Left colon (tissue), 2 donors: ENCODE results near the gene SLC35B3. TPM values are rescaled to one million over a fixed set of nuclear protein-coding genes. Genes with fewer than 3 reads are reported as not detected.
"Not testable (repeated sequence)": the region's sequence is repeated elsewhere in the genome, so short reads cannot be mapped to it uniquely, and the experiment has no call there.

ENCODE experiments used
- ATAC-seq: fragments of 200-7000 bp; cut with Tn5 transposase; one replicate; pipeline ENCODE4 v1.9.1; 2020; ENCODE audit warnings: mild to moderate bottlenecking, moderate library complexity
- DNase-seq, 2 donors: peaks; one replicate each; pipeline ENCODE4 v3.0.0-alpha.2; 2020
- intact Hi-C, 2 donors: fragments of 100-400 bp; cut with DNase I in 1 of 2; cut with micrococcal nuclease in 1 of 2; formaldehyde crosslinking; loops; one replicate each; pipeline versions ENCODE4 v1.11.2 to v1.14.0; 2022; cut with DNase I, micrococcal nuclease
- long read RNA-seq: library from polyadenylated mRNA; unstranded; transcript quantifications from one replicate; pipeline ENCODE4 v2.0.0, GENCODE V29; 2021
- total RNA-seq, 2 donors: library from RNA; stranded (reverse); fragmentation: NEBNext Ultra II Directional; extraction: Animal tissue kit (Norgen Biotek cat#: 25700); gene quantifications; one replicate each; pipeline ENCODE4 v1.2.1, GENCODE V29; 2021
- donor health status: DM: no; HTN: no; CAD: no.
- donor health status: DM: yes; HTN: yes; CAD: no.

Gene SLC35B3
- 10 to 100 TPM; 44.1 to 45.7 TPM for total RNA-seq
- long read RNA-seq, transcript SLC35B3-202 (11 exons, 1,973 nt), result major isoform, 23 of 82 reads
- long read RNA-seq, partial matches to known transcripts, result 5 of 82 reads
- long read RNA-seq, other reads (novel, unspliced or antisense), result 53 of 82 reads

- ATAC-seq (peak; percentile 99), DNase-seq (peak; percentile 94 to 99)
- intact Hi-C loops, result no loop called here
Observed at GRCh38 chr6:8435093-8435844, at the start of gene SLC35B3. SLC35B3 (minus strand) TSS chr6:8435545.

- intact Hi-C loops, result no loop called here
- no peak for ATAC-seq
- no peak for DNase-seq
Observed at GRCh38 chr6:8483650-8484049, 48.3 kb upstream of the SLC35B3 start.

- ATAC-seq (no peak), DNase-seq (no peak)
- intact Hi-C loops, result no loop called here
Observed at GRCh38 chr6:8481727-8482126, 46.4 kb upstream of the SLC35B3 start.

GRCh38 chr6:8478418-8478817 is 43.1 kb upstream of the SLC35B3 start:
- ATAC-seq (no peak), DNase-seq (no peak)
- intact Hi-C loops, result no loop called here

- no peak for DNase-seq
- no peak for ATAC-seq
- intact Hi-C loops, result no loop called here
Observed at GRCh38 chr6:8476656-8477055, 41.3 kb upstream of the SLC35B3 start.

- no peak for ATAC-seq
- intact Hi-C loops, result no loop called here
- DNase-seq, result no peak
Observed at GRCh38 chr6:8468552-8469356, 33.4 kb upstream of the SLC35B3 start.

GRCh38 chr6:8462694-8463093 is 27.3 kb upstream of the SLC35B3 start:
- peak; percentile 28 for ATAC-seq
- no peak for DNase-seq

GRCh38 chr6:8462169-8462568 is 26.8 kb upstream of the SLC35B3 start:
- intact Hi-C loops, result no loop called here
- DNase-seq, result no peak
- no peak for ATAC-seq

More at GRCh38 chr6:8462694-8463093, 27.3 kb upstream of the SLC35B3 start:
- intact Hi-C loops, result no loop called here

GRCh38 chr6:8446391-8446790 is 11.0 kb upstream of the SLC35B3 start:
- DNase-seq, result no peak
- no peak for ATAC-seq
- intact Hi-C loops, result no loop called here

- ATAC-seq, intact Hi-C loops, DNase-seq: not testable (repeated sequence)
Observed at GRCh38 chr6:8445930-8446329, 10.6 kb upstream of the SLC35B3 start.

- DNase-seq (no peak), ATAC-seq (peak; percentile 20)
- intact Hi-C loops, result no loop called here
Observed at GRCh38 chr6:8442150-8442549, 6.8 kb upstream of the SLC35B3 start.

GRCh38 chr6:8441452-8441851 is 6.1 kb upstream of the SLC35B3 start:
- intact Hi-C loops, result no loop called here
- no peak for DNase-seq
- no peak for ATAC-seq

- no peak for DNase-seq
- ATAC-seq, result no peak
- intact Hi-C loops, result no loop called here
Observed at GRCh38 chr6:8439601-8440268, 4.4 kb upstream of the SLC35B3 start.

GRCh38 chr6:8437813-8438212 is 2.5 kb upstream of the SLC35B3 start:
- ATAC-seq (no peak), DNase-seq (no peak)
- intact Hi-C loops, result no loop called here

GRCh38 chr6:8436966-8437365 is 1.6 kb upstream of the SLC35B3 start:
- DNase-seq (no peak), ATAC-seq (no peak)
- intact Hi-C loops, result no loop called here

GRCh38 chr6:8435845-8436168 is 462 bp upstream of the SLC35B3 start:
- DNase-seq, result no peak
- intact Hi-C loops, result no loop called here
- ATAC-seq, result peak; percentile 28

- intact Hi-C loops, result no loop called here
- DNase-seq (no peak), ATAC-seq (peak; percentile 77)
Observed at GRCh38 chr6:8434727-8435092, 635 bp downstream of the SLC35B3 start.

- intact Hi-C loops, result no loop called here
- ATAC-seq (no peak), DNase-seq (no peak)
Observed at GRCh38 chr6:8432614-8433013, 2.7 kb downstream of the SLC35B3 start.

- ATAC-seq (no peak), DNase-seq (no peak)
- intact Hi-C loops, result no loop called here
Observed at GRCh38 chr6:8429821-8430220, 5.5 kb downstream of the SLC35B3 start.

GRCh38 chr6:8426544-8426943 is 8.8 kb downstream of the SLC35B3 start:
- DNase-seq, ATAC-seq, intact Hi-C loops: not testable (repeated sequence)
